BJ (cell line): ENCODE results near the gene TRPV4. TPM values are rescaled to one million over a fixed set of nuclear protein-coding genes. Genes with fewer than 3 reads are reported as not detected.

Experiments
- CTCF ChIA-PET: fragments of 350-600 bp; formaldehyde crosslinking; extraction: SDS; loops from one replicate; lab custom pipeline; 2021; ENCODE audit warnings: antibody characterized with exemption, inconsistent platforms; lab: Yijun Ruan, JAX
- POLR2A ChIA-PET: fragments of 300-600 bp; sonication (Branson Sonifier 250); formaldehyde crosslinking; extraction: SDS; loops from one replicate; lab custom pipeline; 2021; ENCODE audit warnings: antibody characterized with exemption; lab: Charles Lee
- DNase-seq: peaks from one replicate; pipeline ENCODE4 v3.0.0-alpha.2; 2011; ENCODE audit warnings: low read depth
- H3K27me3 ChIP-seq: 2 replicates; pipeline ENCODE4 v1.6.0; 2011; ENCODE audit warnings: low read length; ENCODE audit not compliant: control insufficient read depth, insufficient read depth
- H3K36me3 ChIP-seq: 2 replicates; pipeline ENCODE4 v1.5.1; 2011; ENCODE audit warnings: low read length; ENCODE audit not compliant: control insufficient read depth, insufficient read depth
- H3K4me3 ChIP-seq: 2 replicates; pipeline ENCODE4 v1.5.1; 2011; ENCODE audit warnings: low read depth, mild to moderate bottlenecking, control low read depth, low read length
- polyA plus RNA-seq: library from polyadenylated mRNA; depleted of rRNA; stranded (reverse); fragments of >200 nt; gene quantifications from 2 replicates; pipeline ENCODE4 v1.2.3, GENCODE V29; 2011
- TF ChIP-seq, protein P1 (sequence below): IDR thresholded peaks from 2 replicates; pipeline ENCODE4 v1.5.1; 2011; ENCODE audit warnings: low read depth, mild to moderate bottlenecking, control low read depth, inconsistent platforms, low read length, moderate library complexity; ENCODE audit not compliant: insufficient read depth

Gene TRPV4
- polyA plus RNA-seq, 1 experiment: 13.4 TPM

DNA sequence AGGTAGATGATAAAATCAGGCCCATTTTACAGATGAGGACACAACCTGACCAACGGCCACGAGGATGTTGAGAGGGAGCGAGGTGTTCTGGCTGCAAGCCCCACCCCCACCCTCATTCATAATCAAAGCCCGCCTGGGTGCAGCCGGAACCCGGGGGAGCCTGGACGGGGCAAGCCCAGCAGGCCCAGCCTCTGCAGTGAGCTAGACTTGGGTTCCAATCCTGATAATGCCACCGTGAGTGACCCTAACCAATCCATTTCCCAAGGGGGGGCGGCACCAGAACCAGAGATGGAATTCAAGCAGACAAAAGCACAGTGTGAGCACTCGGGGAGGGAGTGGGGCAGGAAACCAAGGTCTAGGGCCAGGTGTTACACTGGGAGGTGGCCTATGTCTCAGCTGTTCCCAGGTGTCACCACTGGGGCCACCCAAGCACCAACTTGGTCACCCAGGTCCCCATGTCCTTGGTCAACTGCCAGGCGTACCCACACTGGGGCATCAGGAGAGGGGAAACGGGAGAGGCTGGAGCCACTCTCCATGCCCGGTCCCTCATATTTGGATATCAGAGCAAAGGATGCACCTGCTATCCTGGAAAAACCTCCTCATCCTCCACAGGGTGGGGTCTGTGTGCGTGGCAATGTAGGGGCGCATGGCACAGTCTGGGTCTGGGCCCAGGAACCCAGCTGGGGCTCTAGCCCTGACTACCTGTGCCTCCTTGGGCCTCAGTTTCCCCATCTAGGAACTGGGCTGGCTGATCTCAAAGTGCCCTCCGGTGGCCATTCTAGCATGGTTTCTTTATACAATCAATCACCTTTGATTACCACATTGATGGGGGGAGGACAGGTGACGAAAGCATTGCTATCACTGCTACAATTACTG, 61.2 kb downstream of the TRPV4 start:
- H3K27me3 ChIP-seq: peaks cover 4% of the 10 kb centered on the region
- H3K36me3 ChIP-seq: no peaks in the 10 kb centered on the region
- no peak overlapping the region for H3K4me3 ChIP-seq
- TF ChIP-seq, protein P1, sequence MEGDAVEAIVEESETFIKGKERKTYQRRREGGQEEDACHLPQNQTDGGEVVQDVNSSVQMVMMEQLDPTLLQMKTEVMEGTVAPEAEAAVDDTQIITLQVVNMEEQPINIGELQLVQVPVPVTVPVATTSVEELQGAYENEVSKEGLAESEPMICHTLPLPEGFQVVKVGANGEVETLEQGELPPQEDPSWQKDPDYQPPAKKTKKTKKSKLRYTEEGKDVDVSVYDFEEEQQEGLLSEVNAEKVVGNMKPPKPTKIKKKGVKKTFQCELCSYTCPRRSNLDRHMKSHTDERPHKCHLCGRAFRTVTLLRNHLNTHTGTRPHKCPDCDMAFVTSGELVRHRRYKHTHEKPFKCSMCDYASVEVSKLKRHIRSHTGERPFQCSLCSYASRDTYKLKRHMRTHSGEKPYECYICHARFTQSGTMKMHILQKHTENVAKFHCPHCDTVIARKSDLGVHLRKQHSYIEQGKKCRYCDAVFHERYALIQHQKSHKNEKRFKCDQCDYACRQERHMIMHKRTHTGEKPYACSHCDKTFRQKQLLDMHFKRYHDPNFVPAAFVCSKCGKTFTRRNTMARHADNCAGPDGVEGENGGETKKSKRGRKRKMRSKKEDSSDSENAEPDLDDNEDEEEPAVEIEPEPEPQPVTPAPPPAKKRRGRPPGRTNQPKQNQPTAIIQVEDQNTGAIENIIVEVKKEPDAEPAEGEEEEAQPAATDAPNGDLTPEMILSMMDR: no peak
- no peak for DNase-seq
- POLR2A ChIA-PET: no interaction called here
- CTCF ChIA-PET: interaction anchor here (0.6 to 12.5 kb wide), 3 partner anchors 99 to 175 kb away, joined by 3 to 200 read pairs (median 3); no protein-coding TSS in a partner anchor

DNA sequence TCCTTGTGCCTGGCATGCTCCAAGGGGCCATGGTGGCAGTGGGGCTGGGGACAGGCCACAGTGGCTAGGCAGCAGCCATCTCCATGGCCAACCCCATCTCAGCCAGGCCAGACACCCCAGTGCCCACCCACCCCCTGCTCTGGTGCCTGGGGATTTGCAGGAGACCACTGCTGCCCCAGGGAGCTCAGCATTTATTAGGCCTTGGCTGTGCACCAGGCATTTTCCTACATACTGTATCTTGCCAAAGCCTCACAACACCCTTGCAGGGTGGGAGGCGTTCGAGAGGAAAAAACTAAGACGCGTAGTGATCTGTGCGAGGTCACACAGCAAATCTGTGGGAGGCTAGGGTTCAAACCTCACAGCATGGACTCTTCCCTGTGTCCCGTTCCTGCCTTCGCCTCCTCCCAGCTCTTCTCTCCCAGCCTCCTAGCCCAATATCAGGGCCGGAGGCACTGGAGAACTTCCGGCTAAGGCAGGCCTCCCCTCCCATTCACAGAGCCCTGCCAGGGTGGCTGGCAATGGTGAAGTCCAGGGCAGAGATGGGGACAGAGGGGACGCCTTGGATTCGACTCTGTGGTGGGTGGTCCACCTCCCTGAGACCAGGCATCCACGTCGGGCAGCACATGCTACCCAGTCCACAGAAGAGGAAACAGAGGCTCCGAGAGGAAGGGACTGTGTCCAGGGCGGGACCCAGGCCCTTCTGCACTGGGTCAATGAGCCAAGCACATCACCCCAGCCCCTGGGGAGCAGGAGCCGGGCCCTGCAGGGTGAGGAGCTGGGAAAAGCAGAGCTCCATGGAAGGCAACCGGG, 62.1 kb downstream of the TRPV4 start:
- no peak for DNase-seq
- Histone ChIP-seq H3K27me3 (peaks cover 4% of the 10 kb centered on the region), H3K4me3 (no peak overlapping the region), H3K36me3 (no peaks in the 10 kb centered on the region)
- TF ChIP-seq, protein P1: no peak
- ChIA-PET POLR2A (interaction anchor here (0.7 kb wide), 1 partner anchor 494 kb away, joined by 3 read pairs; no protein-coding TSS in a partner anchor), CTCF (interaction anchor here (12.5 kb wide), 1 partner anchor 174 kb away, joined by 200 read pairs; no protein-coding TSS in a partner anchor)

DNA sequence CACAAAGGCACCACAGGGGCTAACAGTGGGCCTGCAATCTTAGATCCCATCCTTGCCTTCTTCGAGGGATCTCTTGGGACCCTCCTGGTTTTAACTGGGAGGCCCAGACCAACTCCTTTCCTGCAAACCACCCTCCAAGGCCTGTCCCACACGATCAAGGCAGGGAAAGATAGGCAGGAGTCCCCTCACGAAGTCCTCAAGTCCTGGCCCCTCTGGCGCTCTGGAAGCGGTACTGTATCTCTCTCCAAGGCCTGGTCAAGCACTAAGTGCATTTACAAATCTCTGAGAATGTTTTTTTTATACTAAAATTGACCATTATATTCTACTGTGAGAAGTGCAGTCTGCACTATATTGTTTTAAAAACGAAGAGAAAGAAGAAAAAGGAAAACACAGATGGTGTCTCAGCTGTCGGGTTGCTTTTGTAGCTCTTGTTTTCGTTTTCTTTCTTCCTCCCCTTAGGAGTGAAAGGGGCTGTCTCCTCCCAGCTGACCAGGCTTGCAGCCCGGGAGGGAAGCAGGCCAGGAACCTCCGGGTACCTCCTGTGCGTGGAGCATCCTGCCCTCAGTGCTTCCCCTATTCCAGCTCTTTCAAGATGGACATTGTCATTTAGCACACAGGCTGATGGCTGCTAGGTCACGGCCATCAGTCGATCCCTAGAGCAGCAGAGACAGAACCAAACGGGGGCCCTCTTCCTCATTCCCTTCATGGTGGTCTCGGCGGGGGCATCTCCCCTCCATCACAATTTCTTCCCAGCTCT, 62.9 kb downstream of the TRPV4 start:
- no peak for DNase-seq
- Histone ChIP-seq H3K27me3 (peaks cover 4% of the 10 kb centered on the region), H3K4me3 (no peak overlapping the region), H3K36me3 (no peaks in the 10 kb centered on the region)
- TF ChIP-seq, protein P1: no peak
- CTCF ChIA-PET: interaction anchor here (1.7 to 12.5 kb wide), 2 partner anchors 173 to 174 kb away, joined by 6 to 200 read pairs; no protein-coding TSS in a partner anchor
- POLR2A ChIA-PET: interaction anchor here (0.7 kb wide), 1 partner anchor 493 kb away, joined by 3 read pairs; no protein-coding TSS in a partner anchor

DNA sequence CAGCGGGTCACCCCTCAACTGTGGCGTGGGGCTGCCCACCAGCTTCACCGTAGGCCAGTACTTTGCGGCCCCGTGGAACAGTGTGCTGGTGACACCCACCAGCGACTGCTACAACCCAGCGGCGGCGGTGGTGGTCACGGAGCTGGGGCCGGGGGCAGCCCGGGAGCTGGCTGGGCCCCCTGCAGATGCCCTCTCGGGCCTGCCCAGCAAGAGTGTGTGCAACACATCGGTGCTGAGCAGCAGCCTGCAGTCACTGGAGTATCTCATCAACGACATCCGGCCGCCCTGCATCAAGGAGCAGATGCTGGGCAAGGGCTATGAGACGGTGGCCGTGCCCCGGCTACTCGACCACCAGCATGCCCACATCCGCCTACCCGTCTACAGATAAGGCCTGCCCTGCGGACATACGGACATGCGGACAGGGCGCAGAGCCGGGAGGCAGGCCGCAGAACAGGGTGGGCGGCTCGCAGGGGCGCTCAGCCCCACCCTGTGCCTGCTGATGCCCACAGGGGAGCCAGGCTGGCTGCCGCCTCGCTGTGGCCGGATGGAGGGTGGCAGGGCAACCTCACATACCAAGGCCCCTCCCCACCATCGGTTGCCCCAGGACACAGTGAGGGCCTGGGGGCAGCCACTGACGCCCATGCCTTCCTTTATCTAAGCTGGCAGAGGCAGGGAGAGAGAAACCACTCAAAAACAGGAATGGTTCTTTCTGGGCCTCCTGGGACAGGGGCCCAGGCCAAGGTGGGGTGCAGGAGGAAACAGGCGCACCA, 64.1 kb downstream of the TRPV4 start:
- POLR2A ChIA-PET: no interaction called here
- Histone ChIP-seq H3K4me3 (no peak overlapping the region), H3K36me3 (no peaks in the 10 kb centered on the region), H3K27me3 (peaks cover 4% of the 10 kb centered on the region)
- CTCF ChIA-PET: interaction anchor here (1.7 to 1.9 kb wide), 2 partner anchors 171 to 250 kb away, joined by 6 to 7 read pairs; no protein-coding TSS in a partner anchor
- TF ChIP-seq, protein P1: no peak
- DNase-seq: no peak
